H1 (cell line): ENCODE data around the gene CCDC141.

Experiments used
- EGR1 ChIP-seq: IDR thresholded peaks from 2 replicates; pipeline ENCODE4 v1.6.1; 2011; ENCODE audit warnings: low read depth, low read length, borderline replicate concordance
- NRF1 ChIP-seq: IDR thresholded peaks from 2 replicates; pipeline ENCODE4 v1.6.1; 2011; ENCODE audit warnings: mild to moderate bottlenecking, low read depth, low read length, improper control_type of control experiment
- POLR2AphosphoS5 ChIP-seq: IDR thresholded peaks from 2 replicates; pipeline ENCODE4 v1.6.1; 2011; ENCODE audit warnings: low read depth, low read length
- YY1 ChIP-seq: IDR thresholded peaks from 2 replicates; pipeline ENCODE4 v1.6.1; 2011; ENCODE audit warnings: low read depth, mild to moderate bottlenecking, low read length
- TF ChIP-seq, protein P1 (sequence below), 3 experiments: IDR thresholded peaks; 1 replicate in 2 of 3; 2 replicates in 1 of 3; pipeline versions ENCODE4 v1.5.1 to v1.6.1; 2011; ENCODE audit warnings: low read length in 3 of 3, mild to moderate bottlenecking in 3 of 3, inconsistent platforms in 2 of 3, low read depth in 1 of 3, moderate library complexity in 1 of 3; ENCODE audit not compliant: insufficient read depth in 1 of 3; ENCODE audit errors: control extremely low read depth in 1 of 3
- TF ChIP-seq, protein P2 (sequence below): IDR thresholded peaks from 2 replicates; pipeline ENCODE4 v1.6.1; 2012; ENCODE audit warnings: inconsistent platforms
- TF ChIP-seq, protein P3 (sequence below): IDR thresholded peaks from 2 replicates; pipeline ENCODE4 v1.6.1; 2011; ENCODE audit warnings: low read length, improper control_type of control experiment

DNA sequence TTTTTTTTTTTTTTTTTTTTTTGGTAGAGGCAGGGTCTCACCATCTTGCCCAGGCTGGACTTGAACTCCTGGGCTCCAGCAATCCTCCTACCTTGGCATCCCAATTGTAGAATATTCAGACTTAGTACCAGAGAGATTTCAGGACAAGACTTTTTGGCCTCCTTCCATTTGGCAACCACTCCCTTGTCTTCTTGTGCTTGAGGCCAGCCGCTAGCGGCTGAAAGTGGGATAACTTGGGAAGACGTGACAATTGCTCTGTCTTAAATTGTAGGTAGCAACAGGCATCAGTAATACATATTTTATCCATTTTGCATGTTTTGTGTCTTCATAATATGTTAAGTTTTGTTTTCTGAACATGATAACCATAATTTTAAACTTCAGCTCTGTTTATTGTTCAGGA, 189.4 kb downstream of the CCDC141 start:
- TF ChIP-seq EGR1 (no peak), NRF1 (no peak), POLR2AphosphoS5 (no peak), YY1 (no peak)
- TF ChIP-seq, protein P1, sequence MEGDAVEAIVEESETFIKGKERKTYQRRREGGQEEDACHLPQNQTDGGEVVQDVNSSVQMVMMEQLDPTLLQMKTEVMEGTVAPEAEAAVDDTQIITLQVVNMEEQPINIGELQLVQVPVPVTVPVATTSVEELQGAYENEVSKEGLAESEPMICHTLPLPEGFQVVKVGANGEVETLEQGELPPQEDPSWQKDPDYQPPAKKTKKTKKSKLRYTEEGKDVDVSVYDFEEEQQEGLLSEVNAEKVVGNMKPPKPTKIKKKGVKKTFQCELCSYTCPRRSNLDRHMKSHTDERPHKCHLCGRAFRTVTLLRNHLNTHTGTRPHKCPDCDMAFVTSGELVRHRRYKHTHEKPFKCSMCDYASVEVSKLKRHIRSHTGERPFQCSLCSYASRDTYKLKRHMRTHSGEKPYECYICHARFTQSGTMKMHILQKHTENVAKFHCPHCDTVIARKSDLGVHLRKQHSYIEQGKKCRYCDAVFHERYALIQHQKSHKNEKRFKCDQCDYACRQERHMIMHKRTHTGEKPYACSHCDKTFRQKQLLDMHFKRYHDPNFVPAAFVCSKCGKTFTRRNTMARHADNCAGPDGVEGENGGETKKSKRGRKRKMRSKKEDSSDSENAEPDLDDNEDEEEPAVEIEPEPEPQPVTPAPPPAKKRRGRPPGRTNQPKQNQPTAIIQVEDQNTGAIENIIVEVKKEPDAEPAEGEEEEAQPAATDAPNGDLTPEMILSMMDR (IDR thresholded peaks at IDR 0.05; ENCODE audit: control extremely low read depth in 1 of 3, insufficient read depth in 1 of 3, low read depth in 1 of 3, low read length in 3 of 3): no peak
- TF ChIP-seq, protein P2, sequence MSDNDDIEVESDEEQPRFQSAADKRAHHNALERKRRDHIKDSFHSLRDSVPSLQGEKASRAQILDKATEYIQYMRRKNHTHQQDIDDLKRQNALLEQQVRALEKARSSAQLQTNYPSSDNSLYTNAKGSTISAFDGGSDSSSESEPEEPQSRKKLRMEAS: no peak
- TF ChIP-seq, protein P3, sequence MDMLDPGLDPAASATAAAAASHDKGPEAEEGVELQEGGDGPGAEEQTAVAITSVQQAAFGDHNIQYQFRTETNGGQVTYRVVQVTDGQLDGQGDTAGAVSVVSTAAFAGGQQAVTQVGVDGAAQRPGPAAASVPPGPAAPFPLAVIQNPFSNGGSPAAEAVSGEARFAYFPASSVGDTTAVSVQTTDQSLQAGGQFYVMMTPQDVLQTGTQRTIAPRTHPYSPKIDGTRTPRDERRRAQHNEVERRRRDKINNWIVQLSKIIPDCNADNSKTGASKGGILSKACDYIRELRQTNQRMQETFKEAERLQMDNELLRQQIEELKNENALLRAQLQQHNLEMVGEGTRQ: no peak
